Neural cell (in vitro differentiated cells): ENCODE data around the gene PEAR1. TPM values are rescaled to one million over a fixed set of nuclear protein-coding genes. Genes with fewer than 3 reads are reported as not detected.

ENCODE experiments used
- H2AFZ ChIP-seq: fragments of 200-600, 300-800 bp; sonication (generic), shearing (Covaris generic); 2 replicates; pipeline ENCODE4 v1.6.0; 2014; ENCODE audit warnings: low read depth, mild to moderate bottlenecking, antibody characterized with exemption, low read length, moderate library complexity
- H3F3A ChIP-seq: fragments of 200-600 bp; shearing (Covaris generic); 2 replicates; pipeline ENCODE4 v1.6.1; 2016; ENCODE audit warnings: mild to moderate bottlenecking, moderate library complexity, mixed read lengths, antibody characterized with exemption, low read length; ENCODE audit not compliant: insufficient read depth, poor library complexity, severe bottlenecking
- H3K27ac ChIP-seq: fragments of 200-600, 300-800 bp; sonication (generic), shearing (Covaris generic); 2 replicates; pipeline ENCODE4 v1.5.1; 2014; ENCODE audit warnings: mild to moderate bottlenecking, low read length, moderate library complexity
- H3K27me3 ChIP-seq: fragments of 300-800, 200-600 bp; sonication (generic), shearing (Covaris generic); 2 replicates; pipeline ENCODE4 v1.6.0; 2014; ENCODE audit warnings: mild to moderate bottlenecking, low read depth, low read length, moderate library complexity; ENCODE audit not compliant: insufficient read depth
- H3K36me3 ChIP-seq: fragments of 300-800, 200-600 bp; sonication (generic), shearing (Covaris generic); 2 replicates; pipeline ENCODE4 v1.5.1; 2014; ENCODE audit warnings: mild to moderate bottlenecking, antibody characterized with exemption, low read length, moderate library complexity; ENCODE audit not compliant: insufficient read depth
- H3K4me2 ChIP-seq: fragments of 300-800, 200-600 bp; sonication (generic), shearing (Covaris generic); 2 replicates; pipeline ENCODE4 v1.6.0; 2014; ENCODE audit warnings: mild to moderate bottlenecking, low read length
- H3K4me3 ChIP-seq: fragments of 300-800, 200-600 bp; sonication (generic), shearing (Covaris generic); 2 replicates; pipeline ENCODE4 v1.5.1; 2014; ENCODE audit warnings: mild to moderate bottlenecking, low read length, moderate library complexity
- H3K79me2 ChIP-seq: fragments of 200-600 bp; shearing (Covaris generic); replicated peaks from 2 replicates; pipeline ENCODE4 v1.6.0; 2014; ENCODE audit warnings: mild to moderate bottlenecking, low read length, moderate library complexity; ENCODE audit not compliant: insufficient read depth
- H3K9ac ChIP-seq: fragments of 300-800, 200-600 bp; sonication (generic), shearing (Covaris generic); 2 replicates; pipeline ENCODE4 v1.6.1; 2016; ENCODE audit warnings: mild to moderate bottlenecking, low read length, mixed read lengths
- H3K9me2 ChIP-seq: fragments of 200-600 bp; shearing (Covaris generic); 2 replicates; pipeline ENCODE4 v1.6.1; 2016; ENCODE audit warnings: mild to moderate bottlenecking, low read length, mixed read lengths; ENCODE audit not compliant: insufficient read depth
- H3K9me3 ChIP-seq: fragments of 200-600, 300-800 bp; sonication (generic), shearing (Covaris generic); 2 replicates; pipeline ENCODE4 v1.6.1; 2016; ENCODE audit warnings: mild to moderate bottlenecking, mixed run types, low read length, moderate library complexity, mixed read lengths
- H4K20me1 ChIP-seq: fragments of 200-600 bp; shearing (Covaris generic); 2 replicates; pipeline ENCODE4 v1.6.1; 2016; ENCODE audit warnings: mild to moderate bottlenecking, mixed run types; ENCODE audit not compliant: insufficient read depth
- CTCF ChIP-seq: fragments of 450-650 bp; IDR thresholded peaks from 2 replicates; pipeline ENCODE4 v1.5.1; 2014; ENCODE audit warnings: antibody characterized with exemption, mild to moderate bottlenecking, moderate library complexity; ENCODE audit not compliant: poor library complexity, severe bottlenecking
- EP300 ChIP-seq: fragments of 450-650 bp; conservative IDR thresholded peaks from 2 replicates; pipeline ENCODE4 v1.6.1; 2014; ENCODE audit warnings: antibody characterized with exemption, mild to moderate bottlenecking, moderate library complexity; ENCODE audit not compliant: poor library complexity, severe bottlenecking
- EZH2 ChIP-seq: fragments of 200-600, 300-800 bp; shearing (Covaris generic), sonication (generic); IDR thresholded peaks from 2 replicates; pipeline ENCODE4 v1.6.1; 2014; ENCODE audit warnings: antibody characterized with exemption, low read length, borderline replicate concordance, mild to moderate bottlenecking; ENCODE audit not compliant: insufficient read depth, poor library complexity, severe bottlenecking
- MXI1 ChIP-seq: fragments of 450-650 bp; conservative IDR thresholded peaks from 2 replicates; pipeline ENCODE4 v1.6.1; 2014; ENCODE audit warnings: antibody characterized with exemption, mild to moderate bottlenecking; ENCODE audit not compliant: poor library complexity, severe bottlenecking
- POLR2AphosphoS5 ChIP-seq: IDR thresholded peaks from 2 replicates; pipeline ENCODE4 v1.6.1; 2012
- RAD21 ChIP-seq: fragments of 450-650 bp; conservative IDR thresholded peaks from 2 replicates; pipeline ENCODE4 v1.6.1; 2014; ENCODE audit warnings: antibody characterized with exemption, mild to moderate bottlenecking, moderate library complexity
- REST ChIP-seq: IDR thresholded peaks from 2 replicates; pipeline ENCODE4 v1.6.1; 2012; ENCODE audit warnings: borderline replicate concordance
- SMC3 ChIP-seq: fragments of 450-650 bp; conservative IDR thresholded peaks from 2 replicates; pipeline ENCODE4 v1.6.1; 2014; ENCODE audit warnings: antibody characterized with exemption, mild to moderate bottlenecking, moderate library complexity; ENCODE audit not compliant: poor library complexity
- TAF1 ChIP-seq: IDR thresholded peaks from 2 replicates; pipeline ENCODE4 v1.6.1; 2012; ENCODE audit warnings: low read depth
- polyA plus RNA-seq: library from polyadenylated mRNA; depleted of rRNA; stranded (reverse); fragments of >200 nt; gene quantifications from 2 replicates; pipeline ENCODE4 v1.2.3, GENCODE V29; 2014

PEAR1 gene
- polyA plus RNA-seq, 1 donor from 2014 or later = not detected

GRCh38 chr1:156857532-156857931, 36.0 kb upstream of the PEAR1 start:
- TF ChIP-seq REST (no peak), MXI1 (no peak), EZH2 (no peak), EP300 (no peak), CTCF (no peak), TAF1 (no peak), SMC3 (no peak), RAD21 (no peak), POLR2AphosphoS5 (no peak)
- no peaks in the 10 kb centered on the region for H3K79me2 ChIP-seq
- no peak overlapping the region for H3K9ac ChIP-seq
- H3K36me3 ChIP-seq = no peaks in the 10 kb centered on the region
- H2AFZ ChIP-seq = no peak overlapping the region
- H3K4me3 ChIP-seq = no peak overlapping the region
- H4K20me1 ChIP-seq = no peaks in the 10 kb centered on the region
- no peaks in the 10 kb centered on the region for H3K9me3 ChIP-seq
- no peaks in the 10 kb centered on the region for H3K9me2 ChIP-seq
- no peak overlapping the region for H3K4me2 ChIP-seq
- no peaks in the 10 kb centered on the region for H3F3A ChIP-seq
- H3K27me3 ChIP-seq = peaks cover 47% of the 10 kb centered on the region
- no peak overlapping the region for H3K27ac ChIP-seq

GRCh38 chr1:156858555-156858956, 35.0 kb upstream of the PEAR1 start:
- no peak overlapping the region for H3K4me2 ChIP-seq
- no peak for TF ChIP-seq SMC3
- TF ChIP-seq TAF1 = no peak
- TF ChIP-seq EZH2 = no peak
- TF ChIP-seq EP300 = peak; percentile 16
- TF ChIP-seq CTCF = no peak
- no peak for TF ChIP-seq MXI1
- TF ChIP-seq REST = no peak
- no peak for TF ChIP-seq RAD21
- H3K27me3 ChIP-seq = peaks cover 56% of the 10 kb centered on the region

More at GRCh38 chr1:156858555-156858956, 35.0 kb upstream of the PEAR1 start:
- H3K4me3 ChIP-seq = peak overlapping the region; percentile 64
- no peak overlapping the region for H2AFZ ChIP-seq
- H3K27ac ChIP-seq = no peak overlapping the region
- no peaks in the 10 kb centered on the region for H3F3A ChIP-seq
- no peaks in the 10 kb centered on the region for H3K9me2 ChIP-seq
- no peaks in the 10 kb centered on the region for H4K20me1 ChIP-seq
- H3K79me2 ChIP-seq = no peaks in the 10 kb centered on the region
- peak overlapping the region; percentile 45 for H3K9ac ChIP-seq
- H3K9me3 ChIP-seq = no peaks in the 10 kb centered on the region
- no peaks in the 10 kb centered on the region for H3K36me3 ChIP-seq
